Activated T-cell treated with anti-CD3 and anti-CD28 coated beads, Interleukin-2, amount 50 U/mL, for 72 hours (primary cell): ENCODE measurements around the gene MPDU1. TPM values are rescaled to one million over a fixed set of nuclear protein-coding genes. Genes with fewer than 3 reads are reported as not detected.

ENCODE experiments used
- total RNA-seq, 2 donors: library from RNA; stranded (reverse); gene quantifications; one replicate each; pipeline ENCODE4 v1.2.3, GENCODE V29; 2022

The MPDU1 gene
- total RNA-seq, 2 donors from 2014 or later: 44.0 to 51.9 TPM

Other genes starting within 250 kb of the MPDU1 start
- gene ACAP1, start 247.3 kb upstream of the MPDU1 start, total RNA-seq: 100 to 1,000 TPM; 690 to 708 TPM
- gene KCTD11, start 231.7 kb upstream of the MPDU1 start, total RNA-seq: 1 to 10 TPM; 4.9 to 5.5 TPM
- under 1 TPM in 1 of 2 donors, not detected in 1; 0.34 TPM for gene TMEM95, start 228.7 kb upstream of the MPDU1 start, total RNA-seq
- 1 to 10 TPM; 5.5 to 6.5 TPM for gene TNK1, start 202.8 kb upstream of the MPDU1 start, total RNA-seq
- gene PLSCR3, start 189.3 kb upstream of the MPDU1 start, total RNA-seq: 10 to 100 TPM; 60.5 to 62.6 TPM
- gene TMEM256, start 179.8 kb upstream of the MPDU1 start, total RNA-seq: 10 to 100 TPM; 64.8 to 88.2 TPM
- gene NLGN2, start 176.0 kb upstream of the MPDU1 start, total RNA-seq: 10 to 100 TPM; 17.4 to 19.8 TPM
- gene SPEM1, start 163.5 kb upstream of the MPDU1 start, total RNA-seq: under 1 TPM; 0.58 to 0.67 TPM
- not detected for gene SPEM2, start 158.2 kb upstream of the MPDU1 start, total RNA-seq
- gene SPEM3, start 155.0 kb upstream of the MPDU1 start, total RNA-seq: not detected
- gene TMEM102, start 148.4 kb upstream of the MPDU1 start, total RNA-seq: 10 to 100 TPM; 11.3 to 11.7 TPM
- 1 to 10 TPM; 4.9 to 5.3 TPM for gene FGF11, start 144.3 kb upstream of the MPDU1 start, total RNA-seq
- 10 to 100 TPM; 25.5 to 26.8 TPM for gene CHRNB1, start 138.8 kb upstream of the MPDU1 start, total RNA-seq
- gene ZBTB4, start 104.2 kb upstream of the MPDU1 start, total RNA-seq: 10 to 100 TPM; 28.5 to 29.0 TPM
- gene SLC35G6, start 102.4 kb upstream of the MPDU1 start, total RNA-seq: under 1 TPM in 1 of 2 donors, not detected in 1; 0.25 TPM
- gene POLR2A, start 99.5 kb upstream of the MPDU1 start, total RNA-seq: 100 to 1,000 TPM; 211 to 249 TPM
- 10 to 100 TPM; 23.2 to 25.5 TPM for gene TNFSF12, start 34.8 kb upstream of the MPDU1 start, total RNA-seq
- 1 to 10 TPM; 4.3 to 7.8 TPM for gene TNFSF13, start 25.1 kb upstream of the MPDU1 start, total RNA-seq
- 10 to 100 TPM; 41.8 to 55.3 TPM for gene SENP3, start 21.9 kb upstream of the MPDU1 start, total RNA-seq
- 10 to 100 TPM; 10.3 to 28.1 TPM for gene CD68, start 4.2 kb upstream of the MPDU1 start, total RNA-seq
- under 1 TPM; 0.34 to 0.86 TPM for gene SOX15, start 6.2 kb downstream of the MPDU1 start, total RNA-seq
- gene FXR2, start 31.0 kb downstream of the MPDU1 start, total RNA-seq: 10 to 100 TPM; 52.5 to 53.3 TPM
- gene SAT2, start 44.0 kb downstream of the MPDU1 start, total RNA-seq: 10 to 100 TPM; 47.6 to 48.9 TPM
- gene SHBG, start 46.3 kb downstream of the MPDU1 start, total RNA-seq: under 1 TPM in 1 of 2 donors, not detected in 1; 0.63 TPM
- gene ATP1B2, start 67.1 kb downstream of the MPDU1 start, total RNA-seq: under 1 TPM in 1 of 2 donors, not detected in 1; 0.30 TPM
- gene TP53, start 103.6 kb downstream of the MPDU1 start, total RNA-seq: 100 to 1,000 TPM; 183 to 189 TPM
- 10 to 100 TPM; 19.0 to 26.7 TPM for gene WRAP53, start 104.6 kb downstream of the MPDU1 start, total RNA-seq
- gene EFNB3, start 121.3 kb downstream of the MPDU1 start, total RNA-seq: not detected
- under 1 TPM; 0.05 to 0.07 TPM for gene DNAH2, start 133.9 kb downstream of the MPDU1 start, total RNA-seq